H9 (cell line): ENCODE results near the gene RPS14. TPM values are rescaled to one million over a fixed set of nuclear protein-coding genes. Genes with fewer than 3 reads are reported as not detected.

Experiments
- DNase-seq: peaks from one replicate; pipeline ENCODE4 v3.0.0-alpha.2; 2017
- H2AFZ ChIP-seq: one replicate; pipeline ENCODE4 v1.6.1; 2013; ENCODE audit warnings: mild to moderate bottlenecking, low read length, control low read depth, moderate library complexity
- H2AK5ac ChIP-seq: 2 replicates; pipeline ENCODE4 v1.6.1; 2013; ENCODE audit warnings: low read length, control low read depth, mixed read lengths; ENCODE audit not compliant: insufficient read length
- H2BK120ac ChIP-seq: one replicate; pipeline ENCODE4 v1.6.1; 2013; ENCODE audit warnings: low read depth, mild to moderate bottlenecking, low read length, control low read depth, inconsistent platforms; ENCODE audit not compliant: poor library complexity, severe bottlenecking
- H2BK12ac ChIP-seq: 2 replicates; pipeline ENCODE4 v1.6.1; 2013; ENCODE audit warnings: low read length, control low read depth, mixed read lengths, low read depth; ENCODE audit not compliant: insufficient read length
- H2BK15ac ChIP-seq: 2 replicates; pipeline ENCODE4 v1.6.1; 2013; ENCODE audit warnings: low read depth, low read length, control low read depth
- H2BK20ac ChIP-seq: one replicate; pipeline ENCODE4 v1.6.1; 2013; ENCODE audit warnings: low read depth, mild to moderate bottlenecking, low read length, control low read depth, inconsistent platforms; ENCODE audit not compliant: poor library complexity, severe bottlenecking
- H2BK5ac ChIP-seq: 2 replicates; pipeline ENCODE4 v1.6.1; 2013; ENCODE audit warnings: low read length, control low read depth, mixed read lengths; ENCODE audit not compliant: insufficient read length
- H3K14ac ChIP-seq: 2 replicates; pipeline ENCODE4 v1.6.1; 2013; ENCODE audit warnings: low read length, control low read depth; ENCODE audit not compliant: insufficient read depth
- H3K18ac ChIP-seq: 2 replicates; pipeline ENCODE4 v1.6.1; 2013; ENCODE audit warnings: low read depth, mild to moderate bottlenecking, mixed read lengths, low read length, control low read depth; ENCODE audit not compliant: insufficient read length
- H3K23ac ChIP-seq: 2 replicates; pipeline ENCODE4 v1.6.1; 2013; ENCODE audit warnings: low read length, control low read depth, mixed read lengths, low read depth; ENCODE audit not compliant: insufficient read length
- H3K23me2 ChIP-seq: 2 replicates; pipeline ENCODE4 v1.6.1; 2013; ENCODE audit warnings: low read depth, mild to moderate bottlenecking, mixed read lengths, low read length, control low read depth; ENCODE audit not compliant: insufficient read length, poor library complexity, severe bottlenecking
- H3K27ac ChIP-seq: 2 replicates; pipeline ENCODE4 v1.5.1; 2013; ENCODE audit warnings: low read length, control low read depth, mixed read lengths, low read depth; ENCODE audit not compliant: insufficient read length
- H3K27me3 ChIP-seq: 2 replicates; pipeline ENCODE4 v1.6.1; 2013; ENCODE audit warnings: low read length, control low read depth, inconsistent platforms; ENCODE audit not compliant: insufficient read depth
- H3K4ac ChIP-seq: 2 replicates; pipeline ENCODE4 v1.6.1; 2013; ENCODE audit warnings: low read depth, mild to moderate bottlenecking, control low read depth, inconsistent platforms, low read length, moderate library complexity
- H3K4me1 ChIP-seq: 2 replicates; pipeline ENCODE4 v1.6.1; 2013; ENCODE audit warnings: low read length, control low read depth, inconsistent platforms; ENCODE audit not compliant: insufficient read depth
- H3K4me2 ChIP-seq: 2 replicates; pipeline ENCODE4 v1.6.1; 2013; ENCODE audit warnings: low read length, control low read depth, mixed read lengths; ENCODE audit not compliant: insufficient read length, insufficient read depth
- H3K56ac ChIP-seq: 2 replicates; pipeline ENCODE4 v1.6.1; 2013; ENCODE audit warnings: low read depth, mild to moderate bottlenecking, mixed read lengths, low read length, control low read depth; ENCODE audit not compliant: insufficient read length
- H3K79me1 ChIP-seq: 2 replicates; pipeline ENCODE4 v1.6.1; 2013; ENCODE audit warnings: low read depth, mild to moderate bottlenecking, moderate library complexity, low read length, control low read depth, inconsistent platforms; ENCODE audit not compliant: insufficient read depth, poor library complexity, severe bottlenecking
- H3K79me2 ChIP-seq: 2 replicates; pipeline ENCODE4 v1.6.1; 2013; ENCODE audit warnings: low read length, control low read depth, inconsistent platforms; ENCODE audit not compliant: insufficient read depth
- H3K9ac ChIP-seq: 2 replicates; pipeline ENCODE4 v1.6.1; 2013; ENCODE audit warnings: low read length, control low read depth, mixed read lengths; ENCODE audit not compliant: insufficient read length; ENCODE audit errors: extremely low read depth
- H3K9me3 ChIP-seq: one replicate; pipeline ENCODE4 v1.6.1; 2013; ENCODE audit warnings: low read depth, low read length, inconsistent platforms; ENCODE audit not compliant: control insufficient read depth
- H3T11ph ChIP-seq: one replicate; pipeline ENCODE4 v1.6.1; 2013; ENCODE audit warnings: mild to moderate bottlenecking, low read length, control low read depth, inconsistent platforms
- H4K20me1 ChIP-seq: one replicate; pipeline ENCODE4 v1.6.1; 2013; ENCODE audit not compliant: control insufficient read depth, insufficient read length, insufficient read depth
- H4K5ac ChIP-seq: 2 replicates; pipeline ENCODE4 v1.6.1; 2013; ENCODE audit warnings: low read depth, mild to moderate bottlenecking, mixed read lengths, low read length, control low read depth; ENCODE audit not compliant: insufficient read length
- H4K8ac ChIP-seq: replicated peaks from 2 replicates; pipeline ENCODE4 v1.6.1; 2013; ENCODE audit warnings: low read length, control low read depth, mixed read lengths, low read depth; ENCODE audit not compliant: insufficient read length
- H4K91ac ChIP-seq: 2 replicates; pipeline ENCODE4 v1.6.1; 2013; ENCODE audit warnings: low read depth, mild to moderate bottlenecking, moderate library complexity, mixed read lengths, low read length, control low read depth; ENCODE audit not compliant: insufficient read length
- H3K27ac Mint-ChIP-seq, 3 experiments: 2 replicates in 2 of 3; 3 replicates in 1 of 3; pipeline ENCODE4 v1.8.0; 2020 to 2021; ENCODE audit warnings: mixed read lengths in 3 of 3, mild to moderate bottlenecking in 1 of 3, moderate library complexity in 1 of 3
- H3K27me3 Mint-ChIP-seq: 2 replicates; pipeline ENCODE4 v1.8.0; 2021; ENCODE audit warnings: low read depth, mild to moderate bottlenecking, moderate library complexity, mixed read lengths
- H3K36me3 Mint-ChIP-seq, 3 experiments: 2 replicates in 2 of 3; 3 replicates in 1 of 3; pipeline ENCODE4 v1.8.0; 2020 to 2021; ENCODE audit warnings: low read depth in 3 of 3, mixed read lengths in 3 of 3; ENCODE audit not compliant: insufficient read depth in 1 of 3
- H3K4me1 Mint-ChIP-seq, 2 experiments: 2 replicates each; pipeline ENCODE4 v1.8.0; 2020; ENCODE audit warnings: mixed read lengths in 2 of 2
- H3K4me3 Mint-ChIP-seq, 2 experiments: 2 replicates in 1 of 2; 3 replicates in 1 of 2; pipeline ENCODE4 v1.8.0; 2020 to 2021; ENCODE audit warnings: mild to moderate bottlenecking in 2 of 2, mixed read lengths in 2 of 2, moderate library complexity in 1 of 2
- H3K9me3 Mint-ChIP-seq, 2 experiments: 2 replicates in 1 of 2; 3 replicates in 1 of 2; pipeline ENCODE4 v1.8.0; 2020; ENCODE audit warnings: mild to moderate bottlenecking in 2 of 2, mixed read lengths in 2 of 2, moderate library complexity in 1 of 2
- WGBS: extraction: QIAGEN DNeasy Blood & Tissue Kit; methylation state at CpG from one replicate; pipeline ENCODE4 v1.1.7; 2013; ENCODE audit warnings: missing lambda C conversion rate, low lambda C conversion rate, mixed read lengths; ENCODE audit not compliant: insufficient read length; ENCODE audit errors: extremely low coverage; 5-methylcytosine and 5-hydroxymethylcytosine counted together
- total RNA-seq: library from RNA; stranded (reverse); gene quantifications from 2 replicates; pipeline ENCODE4 v1.2.1, GENCODE V29; 2021
- TF ChIP-seq, protein P1 (sequence below): fragments of 200-600 bp; sonication (generic); conservative IDR thresholded peaks from 3 replicates; pipeline ENCODE4 v1.8.0; 2021; ENCODE audit warnings: antibody characterized with exemption, mild to moderate bottlenecking

RPS14 gene
- total RNA-seq, 1 experiment from 2014 or later: 2,533 TPM

DNA sequence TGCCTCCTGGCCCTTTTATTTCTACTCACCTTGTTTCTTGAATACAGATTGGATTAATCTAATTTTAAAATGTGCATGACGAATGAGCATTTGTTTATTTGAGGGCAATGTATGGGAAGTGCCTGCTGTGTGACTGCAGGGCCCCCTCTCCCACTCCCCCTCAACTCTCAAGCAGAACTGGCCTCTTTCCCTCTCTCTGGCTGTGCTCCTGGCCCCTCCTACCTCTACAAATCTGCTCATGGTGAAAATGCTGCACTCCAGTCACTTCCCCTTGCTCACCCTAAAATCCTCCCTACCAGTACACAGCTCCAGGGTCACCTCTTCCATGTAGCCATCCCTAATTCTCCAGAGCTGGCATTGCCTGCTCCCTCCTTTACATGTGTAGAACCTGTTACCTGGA is 41.2 kb upstream of the RPS14 start:
- H3K4me2 ChIP-seq: no peak overlapping the region
- DNase-seq: no peak
- peaks cover 34% of the 10 kb centered on the region; the same call in 1 of the 2 replicates for H3K79me2 ChIP-seq
- peaks cover 2% of the 10 kb centered on the region for H4K20me1 ChIP-seq
- peaks cover 19% of the 10 kb centered on the region for H3K4me1 ChIP-seq
- no peak overlapping the region for H2BK5ac ChIP-seq
- no CpG with 5 or more reads among the region's 1 CpG for WGBS
- H3K27me3 ChIP-seq: no peaks in the 10 kb centered on the region
- no peak overlapping the region for H3T11ph ChIP-seq
- no peak overlapping the region for H2BK15ac ChIP-seq
- peaks cover 10% of the 10 kb centered on the region for H3K79me1 ChIP-seq
- H2BK120ac ChIP-seq: no peak overlapping the region
- no peak overlapping the region for H3K18ac ChIP-seq
- no peak overlapping the region for H4K5ac ChIP-seq
- no peak overlapping the region for H3K23ac ChIP-seq
- Mint-ChIP-seq H3K27ac (peak overlapping the region in 2 of 3 experiments; percentile 35 to 81; a peak in 4 of 7 replicates), H3K36me3 (peaks cover 2 to 11% (median 4%) of the 10 kb centered on the region in 3 experiments; a peak in 4 of 7 replicates), H3K4me3 (peak overlapping the region in 1 of 2 experiments; percentile 40; a peak in 3 of 5 replicates), H3K9me3 (no peaks in the 10 kb centered on the region), H3K4me1 (peaks cover 58 to 60% of the 10 kb centered on the region in 2 experiments), H3K27me3 (no peaks in the 10 kb centered on the region)
- no peak overlapping the region for H2AFZ ChIP-seq
- H2BK12ac ChIP-seq: no peak overlapping the region
- H2BK20ac ChIP-seq: no peak overlapping the region
- H3K14ac ChIP-seq: no peak overlapping the region
- TF ChIP-seq, protein P1, sequence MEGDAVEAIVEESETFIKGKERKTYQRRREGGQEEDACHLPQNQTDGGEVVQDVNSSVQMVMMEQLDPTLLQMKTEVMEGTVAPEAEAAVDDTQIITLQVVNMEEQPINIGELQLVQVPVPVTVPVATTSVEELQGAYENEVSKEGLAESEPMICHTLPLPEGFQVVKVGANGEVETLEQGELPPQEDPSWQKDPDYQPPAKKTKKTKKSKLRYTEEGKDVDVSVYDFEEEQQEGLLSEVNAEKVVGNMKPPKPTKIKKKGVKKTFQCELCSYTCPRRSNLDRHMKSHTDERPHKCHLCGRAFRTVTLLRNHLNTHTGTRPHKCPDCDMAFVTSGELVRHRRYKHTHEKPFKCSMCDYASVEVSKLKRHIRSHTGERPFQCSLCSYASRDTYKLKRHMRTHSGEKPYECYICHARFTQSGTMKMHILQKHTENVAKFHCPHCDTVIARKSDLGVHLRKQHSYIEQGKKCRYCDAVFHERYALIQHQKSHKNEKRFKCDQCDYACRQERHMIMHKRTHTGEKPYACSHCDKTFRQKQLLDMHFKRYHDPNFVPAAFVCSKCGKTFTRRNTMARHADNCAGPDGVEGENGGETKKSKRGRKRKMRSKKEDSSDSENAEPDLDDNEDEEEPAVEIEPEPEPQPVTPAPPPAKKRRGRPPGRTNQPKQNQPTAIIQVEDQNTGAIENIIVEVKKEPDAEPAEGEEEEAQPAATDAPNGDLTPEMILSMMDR: no peak
- no peak overlapping the region for H3K9ac ChIP-seq
- no peak overlapping the region for H3K56ac ChIP-seq
- no peaks in the 10 kb centered on the region for H3K9me3 ChIP-seq
- no peaks in the 10 kb centered on the region for H3K23me2 ChIP-seq
- H3K4ac ChIP-seq: no peak overlapping the region
- no peak overlapping the region for H4K8ac ChIP-seq
- no peak overlapping the region for H4K91ac ChIP-seq
- H3K27ac ChIP-seq: no peak overlapping the region
- H2AK5ac ChIP-seq: no peak overlapping the region
